GM12864 (cell line): ENCODE measurements around the gene ARMC9.

Experiments
- DNase-seq: peaks from one replicate; pipeline ENCODE4 v3.0.0-alpha.2; 2011; ENCODE audit warnings: low read depth
- H3K4me3 ChIP-seq: 2 replicates; pipeline ENCODE4 v1.5.1; 2011; ENCODE audit warnings: mild to moderate bottlenecking, low read depth, low read length, control low read depth
- CTCF ChIP-seq: IDR thresholded peaks from 2 replicates; pipeline ENCODE4 v1.5.1; 2011; ENCODE audit warnings: low read depth, mild to moderate bottlenecking, moderate library complexity, low read length, control low read depth, inconsistent platforms; ENCODE audit errors: missing control alignments

Gene ARMC9

GRCh38 chr2:231257763-231258162 is 59.3 kb downstream of the ARMC9 start:
- TF ChIP-seq CTCF: no peak
- DNase-seq: no peak
- H3K4me3 ChIP-seq: no peak overlapping the region

- no peak overlapping the region for H3K4me3 ChIP-seq
- DNase-seq: no peak
- no peak for TF ChIP-seq CTCF
These were observed 60.3 kb downstream of the ARMC9 start for GRCh38 chr2:231258701-231259100.

GRCh38 chr2:231259104-231259503 is 60.7 kb downstream of the ARMC9 start:
- TF ChIP-seq CTCF: no peak
- H3K4me3 ChIP-seq: no peak overlapping the region
- no peak for DNase-seq

- H3K4me3 ChIP-seq: no peak overlapping the region
- DNase-seq: no peak
- TF ChIP-seq CTCF: no peak
These were observed 62.2 kb downstream of the ARMC9 start for GRCh38 chr2:231260442-231261208.

GRCh38 chr2:231263118-231263831 is 64.8 kb downstream of the ARMC9 start:
- no peak overlapping the region for H3K4me3 ChIP-seq
- DNase-seq: no peak
- TF ChIP-seq CTCF: no peak

GRCh38 chr2:231270221-231271114 is 72.0 kb downstream of the ARMC9 start:
- no peak for TF ChIP-seq CTCF
- no peak overlapping the region for H3K4me3 ChIP-seq
- DNase-seq: no peak
